Measurements from ENCODE around the gene GTPBP6.
"Not testable (repeated sequence)": the region's sequence is repeated elsewhere in the genome, so short reads cannot be mapped to it uniquely, and the experiment has no call there.

GTPBP6 gene

DNA sequence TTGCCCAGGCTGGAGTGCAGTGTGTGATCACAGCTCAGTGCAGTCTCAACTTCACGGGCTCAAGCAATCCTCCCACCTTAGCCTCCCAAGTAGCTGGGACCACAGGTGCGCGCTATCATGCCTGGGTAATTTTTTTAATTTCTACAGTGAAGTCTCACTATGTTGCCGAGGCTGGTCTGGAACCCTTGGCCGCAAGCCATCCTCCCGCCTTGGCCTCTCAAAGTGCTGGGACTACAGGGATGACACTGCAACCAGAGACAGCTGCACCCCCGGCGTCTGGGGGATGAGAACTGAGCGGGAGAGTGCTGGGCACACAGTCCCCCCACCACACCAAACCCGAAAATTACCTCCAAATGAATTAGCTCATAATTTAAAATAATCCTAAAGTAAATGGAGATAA is 33.1 kb upstream of the GTPBP6 start:
- no peak for DNase-seq

DNA sequence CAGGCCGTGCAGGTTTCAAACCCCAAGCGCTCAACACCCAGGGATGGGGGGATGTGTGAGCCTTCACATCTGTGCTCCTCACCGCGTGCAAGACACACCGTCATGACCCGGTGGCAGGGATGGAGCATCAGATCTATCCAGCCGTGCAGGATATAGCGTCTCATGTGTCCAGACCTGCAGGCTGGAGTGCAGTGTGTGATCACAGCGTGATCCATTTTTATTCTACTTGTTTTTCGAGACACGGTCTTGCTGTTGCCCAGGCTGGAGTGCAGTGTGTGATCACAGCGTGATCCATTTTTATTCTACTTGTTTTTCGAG is 32.7 kb upstream of the GTPBP6 start:
- DNase-seq: not testable (repeated sequence)

DNA sequence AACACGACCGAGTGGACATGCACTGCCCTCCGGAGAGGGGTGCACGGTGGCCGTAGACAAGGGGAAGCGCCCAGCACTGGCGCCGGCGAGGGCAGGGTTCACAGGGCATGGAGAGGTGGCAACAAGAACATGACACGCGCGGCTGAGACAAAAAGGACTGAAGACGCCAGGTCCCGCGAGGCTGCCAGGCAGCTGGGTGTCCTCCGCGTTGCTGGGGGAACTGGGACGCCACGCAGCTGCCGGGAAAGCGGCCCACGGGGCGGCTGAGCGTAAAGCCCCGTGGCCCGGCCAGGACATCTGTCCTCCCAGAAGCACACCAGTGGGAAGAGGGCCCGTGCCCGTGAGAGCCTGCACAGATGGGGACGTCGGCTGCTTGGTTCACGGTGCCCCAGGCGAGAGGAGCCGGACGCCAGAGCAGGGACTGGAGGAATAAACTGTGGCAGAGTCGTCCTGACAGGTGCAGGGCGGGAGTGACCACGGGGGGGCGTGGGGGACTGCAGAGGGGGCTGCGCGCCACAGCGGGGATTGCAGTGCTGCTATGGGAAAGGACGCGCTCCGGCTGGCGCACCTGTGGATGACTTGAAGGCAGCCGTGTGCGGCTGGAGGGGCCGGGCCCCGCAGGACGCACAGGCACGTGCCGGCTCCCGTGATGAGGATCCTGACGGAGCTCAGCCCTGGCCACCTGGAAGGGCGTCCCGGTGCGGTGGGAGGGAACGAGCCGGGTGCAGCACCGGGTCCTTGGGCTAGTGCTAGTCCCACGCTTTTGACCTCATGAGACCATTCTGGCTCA is 32.1 kb upstream of the GTPBP6 start:
- DNase-seq: no peak

DNA sequence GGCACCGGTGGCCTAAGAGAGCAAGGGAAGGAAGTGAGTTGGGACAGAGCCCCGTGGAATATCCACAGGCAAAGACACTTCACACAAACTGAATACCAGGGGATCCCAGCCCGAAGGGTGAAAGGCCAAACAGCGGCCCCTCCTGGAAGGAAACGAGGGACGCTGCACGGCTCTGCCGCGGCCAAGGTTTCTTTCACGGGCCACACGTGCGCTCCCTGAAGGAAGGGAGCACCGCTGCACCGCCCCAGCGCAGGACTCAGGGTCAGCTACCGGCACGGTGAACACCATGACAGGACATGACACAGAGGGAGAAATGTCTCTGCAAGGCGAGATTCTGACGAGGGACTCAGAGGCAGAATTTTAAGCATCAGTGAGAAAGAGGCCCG is 31.5 kb upstream of the GTPBP6 start:
- no peak for DNase-seq

DNA sequence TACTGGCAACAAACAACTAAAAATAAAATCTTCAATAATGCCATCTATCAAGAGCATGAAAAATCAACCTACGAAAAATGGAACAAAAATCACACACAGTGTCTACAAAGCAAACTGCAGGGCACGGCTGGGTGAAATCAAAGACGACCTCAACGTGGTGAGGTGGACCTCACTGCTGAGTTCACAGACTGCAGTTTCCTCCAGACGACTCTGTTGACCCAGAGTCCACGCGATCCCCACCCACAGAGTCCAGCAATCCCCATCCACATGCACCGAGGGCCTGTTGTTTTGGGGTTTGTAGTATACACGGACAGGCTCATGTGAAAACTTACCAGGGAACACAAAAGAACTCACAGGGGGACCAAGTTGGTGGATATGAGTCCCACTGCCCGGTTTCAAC is 31.1 kb upstream of the GTPBP6 start:
- no peak for DNase-seq

DNA sequence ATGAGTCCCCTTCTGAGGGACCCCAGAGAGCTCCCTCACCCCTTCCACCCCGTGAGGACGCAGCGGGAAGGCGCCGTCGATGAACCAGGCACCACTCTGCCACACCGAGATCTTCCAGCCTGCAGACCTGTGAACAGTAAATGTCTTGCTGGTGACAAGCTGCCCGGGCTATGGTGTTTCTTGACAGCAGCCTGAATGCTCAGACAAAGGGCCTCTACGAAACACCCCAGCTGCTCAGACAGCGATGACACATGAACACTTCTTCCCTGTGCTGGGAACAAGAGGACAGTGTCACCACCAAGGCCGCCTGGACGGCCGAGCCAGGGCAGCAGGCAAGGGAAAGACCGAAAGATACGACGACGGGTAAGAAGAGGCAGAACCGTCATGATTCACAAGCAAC is 30.6 kb upstream of the GTPBP6 start:
- no peak for DNase-seq

DNA sequence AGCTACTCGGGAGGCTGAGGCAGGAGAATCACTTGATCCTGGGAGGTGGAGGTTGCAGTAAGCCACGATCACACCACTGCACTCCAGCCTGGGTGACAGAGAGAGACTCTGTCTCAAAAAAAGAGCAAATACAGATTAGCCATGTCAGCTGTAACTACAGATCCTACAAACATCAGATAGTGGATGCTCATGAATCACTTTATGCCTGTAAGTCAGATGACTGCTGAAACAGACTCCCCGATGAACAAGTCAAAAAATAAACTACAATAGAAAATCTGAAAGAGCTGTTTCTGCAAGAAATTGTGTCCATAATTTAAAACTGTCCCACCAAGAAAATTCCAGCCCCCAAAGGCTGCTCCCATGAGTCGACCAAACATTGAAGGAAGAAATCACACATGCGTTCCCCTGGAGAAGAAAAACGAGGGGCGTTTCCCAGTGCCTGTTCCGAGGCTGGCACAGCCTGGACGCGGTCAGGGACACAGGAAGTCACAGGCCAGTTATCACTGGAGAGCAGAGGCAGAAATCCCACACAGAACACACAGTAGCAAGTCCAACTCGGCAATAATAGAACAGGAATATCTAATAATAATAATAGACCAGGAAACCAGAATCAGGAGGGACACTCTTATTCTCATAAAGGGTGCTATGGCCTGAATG is 30.0 kb upstream of the GTPBP6 start:
- no peak for DNase-seq

DNA sequence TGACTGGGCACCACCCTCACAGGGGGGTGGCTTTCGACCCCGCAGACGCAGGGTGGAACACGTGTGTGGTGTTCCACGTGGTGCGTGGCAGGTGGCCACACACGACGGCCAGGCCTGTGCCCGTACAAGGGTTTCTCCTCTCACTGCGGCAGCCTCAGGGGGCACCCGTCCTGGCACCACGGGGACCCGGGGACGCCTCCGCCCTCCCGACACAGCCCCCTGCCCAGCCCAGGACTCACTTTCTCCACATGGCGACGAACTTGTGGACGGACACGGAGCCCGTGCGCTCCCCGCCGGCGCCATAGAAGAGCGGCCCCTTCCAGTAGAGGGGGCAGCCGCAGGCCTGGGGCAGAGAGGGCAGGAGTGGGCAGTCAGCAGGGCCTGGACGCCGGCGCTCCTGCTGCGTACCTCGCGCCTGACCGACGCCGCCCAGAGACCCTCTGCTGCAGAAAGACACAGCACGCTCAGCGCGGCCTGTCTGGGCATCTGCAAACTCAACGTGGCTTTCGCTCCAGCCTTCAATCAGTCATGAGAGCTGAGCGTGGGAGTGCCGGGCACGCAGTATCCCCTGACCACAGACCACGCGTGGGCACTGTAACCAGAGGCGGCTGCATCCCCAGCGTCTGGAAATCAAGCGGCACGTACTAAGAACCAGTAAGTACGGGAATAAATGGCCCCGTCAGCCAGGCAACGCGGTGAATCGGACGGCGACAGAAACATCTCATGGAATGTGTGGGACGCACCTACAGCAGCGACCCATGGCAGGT is 28.9 kb upstream of the GTPBP6 start:
- DNase-seq: no peak

DNA sequence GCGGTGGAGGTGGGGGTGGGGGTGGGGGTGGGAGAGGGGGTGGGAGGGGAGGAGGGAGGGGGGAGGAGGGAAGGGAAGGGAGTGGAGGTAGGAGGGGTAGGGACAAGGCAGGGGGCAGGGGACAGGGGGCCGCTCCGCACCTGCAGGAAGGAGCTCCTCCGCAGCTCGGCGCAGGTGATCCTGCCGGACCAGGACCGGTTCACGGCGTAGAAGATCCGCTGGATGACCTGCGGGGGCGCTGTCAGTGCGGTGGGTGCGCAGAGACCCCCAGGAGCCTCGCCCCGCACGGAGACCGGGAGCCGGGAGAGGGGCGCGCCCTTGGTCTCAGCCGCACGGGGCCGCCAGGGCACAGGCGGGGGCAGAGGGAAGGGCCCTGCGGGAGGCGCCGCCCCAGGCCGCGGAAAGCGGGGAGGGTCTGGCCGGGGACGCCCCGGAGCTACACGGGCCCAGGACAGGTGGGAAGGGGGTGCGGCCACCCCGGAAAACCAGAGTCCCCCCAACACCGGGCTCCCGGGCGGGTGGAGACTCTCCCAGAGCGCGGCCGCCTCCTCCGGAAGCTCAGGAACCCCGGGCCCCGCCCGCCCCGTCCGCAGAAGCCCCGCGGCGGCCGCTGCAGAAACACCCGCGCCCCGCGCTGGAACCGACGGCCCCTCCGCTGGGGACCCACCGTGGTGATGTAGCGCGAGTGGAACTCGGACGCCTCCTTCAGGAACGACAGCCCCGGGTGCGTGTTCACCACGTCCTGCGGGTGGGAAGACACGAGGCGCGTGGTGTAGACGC is 27.6 kb upstream of the GTPBP6 start:
- DNase-seq: no peak

DNA sequence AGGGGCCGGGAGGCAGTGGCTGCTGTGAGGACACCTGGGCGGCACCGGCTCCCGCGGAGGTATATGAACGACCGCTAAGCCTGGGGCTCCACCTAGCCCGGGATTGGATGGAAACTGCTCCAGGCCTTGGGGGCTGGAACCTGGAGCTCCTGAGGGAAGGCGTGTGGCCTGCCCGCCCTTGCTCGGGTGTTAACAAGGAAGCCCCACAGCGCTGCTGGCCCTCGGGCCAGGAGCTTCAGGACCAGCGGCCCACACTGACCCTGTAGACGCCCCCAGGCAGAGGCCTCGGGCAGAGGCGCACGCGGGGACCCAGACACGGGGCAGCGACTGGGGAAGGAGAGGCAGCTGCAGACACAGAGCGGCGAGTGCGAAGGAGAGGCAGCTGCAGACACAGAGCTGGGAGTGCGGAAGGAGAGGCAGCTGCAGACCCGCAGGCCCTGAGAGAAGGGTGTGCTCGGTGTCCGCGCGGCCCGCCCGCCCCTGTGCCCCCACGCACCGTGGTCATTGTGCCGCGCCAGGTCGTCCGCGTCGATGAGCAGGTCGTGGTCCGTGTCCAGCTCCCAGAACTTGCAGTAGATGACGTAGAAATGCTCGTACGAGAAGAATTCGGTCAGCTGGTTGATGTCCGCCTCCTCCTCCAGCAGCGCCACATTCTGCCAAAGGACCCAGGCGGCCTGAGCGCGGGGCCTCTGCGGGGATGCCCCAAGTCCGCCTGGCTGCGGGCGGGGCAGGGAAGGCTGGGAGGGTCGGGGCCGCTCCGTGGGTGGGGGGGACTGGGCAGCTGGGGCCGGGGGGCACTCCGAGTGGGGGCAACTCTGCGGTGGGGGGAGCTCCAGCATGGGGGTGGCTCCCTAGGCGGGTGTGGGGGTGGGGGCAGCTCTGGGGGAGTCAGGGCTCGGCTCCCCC is 26.7 kb upstream of the GTPBP6 start:
- DNase-seq: no peak

DNA sequence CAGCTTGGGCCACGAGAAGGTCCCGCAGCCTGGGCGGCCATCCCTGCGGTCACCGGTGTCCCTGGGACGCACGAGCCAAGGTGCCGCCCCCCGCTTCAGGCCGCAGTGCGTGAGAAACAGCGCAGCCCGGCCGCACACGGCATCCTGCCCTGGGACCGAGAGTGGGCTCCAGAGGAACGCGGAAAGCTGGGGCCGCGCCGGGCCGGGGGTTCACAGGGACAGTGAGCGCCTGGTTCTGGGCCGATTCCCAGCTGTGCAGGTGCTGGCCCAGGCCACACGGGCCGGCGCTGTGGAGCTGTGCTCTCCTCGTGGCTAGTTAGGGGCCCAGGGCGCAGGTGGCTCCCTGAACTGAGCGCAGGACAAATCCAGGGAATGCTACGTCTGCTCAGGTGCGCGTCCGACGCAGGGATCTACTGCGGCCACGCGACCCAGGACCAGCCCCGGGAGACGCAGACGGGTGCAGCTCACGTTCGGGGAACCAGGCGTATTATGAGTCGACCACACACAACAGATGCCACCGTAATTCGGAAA is 25.8 kb upstream of the GTPBP6 start:
- DNase-seq: no peak

DNA sequence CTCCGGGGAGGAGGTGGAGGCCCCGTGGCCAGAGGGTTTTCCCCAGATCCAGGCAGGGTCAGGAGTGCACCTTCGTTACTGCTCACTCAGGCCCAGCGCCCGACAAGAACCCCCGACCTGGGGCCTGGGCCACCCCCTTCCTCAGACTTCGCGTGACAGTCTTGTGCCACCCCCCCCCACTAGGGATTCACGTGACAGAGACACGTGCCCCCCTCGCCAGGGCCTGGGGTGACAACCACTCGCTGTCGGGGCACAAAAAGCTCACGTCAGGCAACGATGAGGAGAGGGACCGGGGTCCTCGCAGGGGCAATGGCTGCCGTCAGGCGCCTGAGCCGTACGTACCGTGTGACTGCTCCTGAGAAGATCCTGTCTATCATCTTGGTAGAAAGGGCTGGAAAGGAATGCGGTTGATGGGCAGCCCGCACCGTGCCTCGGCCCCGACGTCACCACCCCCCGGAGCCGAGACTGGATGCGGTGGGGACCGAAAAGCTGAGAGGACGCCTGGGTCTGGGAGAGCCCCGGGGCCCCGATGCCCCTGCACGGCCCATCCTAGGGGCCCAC is 23.0 kb upstream of the GTPBP6 start:
- no peak for DNase-seq

DNA sequence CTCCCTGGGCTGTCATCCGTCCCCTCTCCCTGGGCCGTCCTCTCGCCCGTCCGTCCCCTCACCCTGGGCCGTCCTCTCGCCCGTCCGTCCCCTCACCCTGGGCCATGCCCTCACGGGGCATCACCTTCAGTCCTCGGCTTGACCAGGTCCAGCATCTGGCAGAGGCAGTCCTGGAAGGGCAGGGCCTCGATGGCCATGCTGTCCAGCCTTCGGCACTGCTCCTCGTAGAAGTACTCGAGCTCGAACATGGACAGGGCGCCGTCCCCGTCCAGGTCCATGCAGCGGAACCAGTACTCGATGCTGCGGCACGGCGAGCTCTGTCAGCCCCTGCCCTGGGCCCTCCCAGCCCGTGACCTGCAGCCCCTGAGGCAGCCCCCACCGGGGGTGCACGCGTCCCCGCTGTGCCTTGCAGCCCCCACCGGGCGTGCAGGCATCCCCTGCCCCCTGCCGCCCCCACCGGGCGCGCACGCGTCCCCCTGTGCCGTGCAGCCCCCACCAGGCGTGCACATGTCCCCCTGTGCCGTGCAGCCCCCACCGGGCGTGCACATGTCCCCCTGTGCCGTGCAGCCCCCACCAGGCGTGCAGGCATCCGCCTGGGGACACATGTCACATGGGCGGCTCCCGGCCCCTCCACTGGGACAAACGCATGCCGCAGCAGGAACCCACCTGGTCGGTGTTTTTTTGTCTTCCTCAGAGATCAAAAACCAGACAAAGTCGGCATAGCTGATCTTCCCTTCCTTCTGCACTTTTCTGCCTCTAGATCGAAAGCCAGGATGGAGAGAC is 22.2 kb upstream of the GTPBP6 start:
- no peak for DNase-seq

DNA sequence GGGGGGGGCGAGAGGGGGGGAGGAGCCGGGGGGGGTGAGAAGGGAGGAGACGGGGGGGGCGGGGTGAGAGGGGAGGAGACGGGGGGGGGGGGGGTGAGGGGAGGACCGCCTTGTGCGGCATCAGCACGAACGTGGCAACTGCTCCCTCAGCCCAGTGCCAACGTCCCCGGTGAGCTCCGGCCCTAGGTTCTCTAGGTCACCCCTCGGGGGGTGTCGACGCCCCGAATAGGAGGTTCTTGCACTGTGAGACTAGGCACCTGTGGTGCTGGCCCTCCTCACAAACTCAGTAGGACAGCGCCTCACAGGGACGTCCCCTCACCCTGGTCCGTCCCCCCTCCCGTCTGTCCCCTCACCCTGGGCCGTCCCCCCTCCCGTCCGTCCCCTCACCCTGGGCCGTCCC is 21.5 kb upstream of the GTPBP6 start:
- DNase-seq: no peak

DNA sequence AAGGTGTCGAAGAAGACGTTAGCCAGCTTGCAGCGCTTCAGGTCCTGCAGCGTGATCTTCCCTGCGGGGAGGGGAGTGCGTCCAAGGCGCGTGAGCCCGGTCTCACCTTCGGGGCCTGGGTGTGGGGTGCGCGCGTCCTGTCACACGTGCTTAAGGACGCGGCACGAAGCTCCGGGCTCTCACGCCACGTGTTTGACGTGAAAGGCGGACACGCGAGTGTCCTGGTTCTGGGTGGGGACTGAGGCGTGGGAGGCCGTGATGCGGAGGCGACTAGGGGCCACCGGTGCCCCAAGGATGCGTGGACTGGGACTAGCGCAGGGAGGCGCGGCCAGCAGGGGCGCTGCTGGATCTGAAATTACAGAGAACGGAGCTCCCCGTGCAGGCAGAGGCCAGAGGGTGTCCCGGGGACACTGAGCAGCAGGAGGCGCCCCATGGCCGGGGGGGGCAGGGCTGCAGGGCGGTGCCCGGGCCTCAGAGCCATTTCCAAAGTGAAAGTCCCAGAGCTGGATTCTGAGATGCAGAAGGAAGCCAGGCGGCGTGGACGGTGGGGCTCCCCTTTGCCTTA is 20.3 kb upstream of the GTPBP6 start:
- DNase-seq: no peak

DNA sequence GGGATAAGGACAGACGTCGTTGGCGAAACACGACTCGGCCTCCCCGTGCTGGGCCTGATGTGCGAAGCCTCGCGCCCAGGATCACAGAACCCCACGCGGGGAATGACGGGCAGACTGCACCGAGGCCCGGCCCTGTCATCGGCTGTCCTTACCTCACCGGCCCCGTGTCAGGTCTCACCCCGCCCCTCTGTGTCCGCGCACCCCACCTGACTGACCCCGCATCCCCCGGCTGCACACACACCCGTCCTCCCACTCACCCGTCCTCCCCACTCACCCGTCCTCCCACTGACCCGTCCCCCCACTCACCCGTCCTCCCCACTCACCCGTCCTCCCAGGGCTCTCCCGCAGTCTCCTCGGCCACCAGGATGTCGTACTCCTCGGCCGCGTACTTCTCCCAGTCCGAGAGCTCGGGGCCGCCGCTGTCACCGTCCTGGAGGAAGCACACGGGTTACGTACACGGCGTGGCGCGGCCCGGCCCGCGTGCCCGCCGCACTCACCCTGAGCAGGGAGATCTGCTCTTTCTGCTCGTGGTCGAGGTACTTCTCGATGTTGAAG is 19.8 kb upstream of the GTPBP6 start:
- DNase-seq: no peak

DNA sequence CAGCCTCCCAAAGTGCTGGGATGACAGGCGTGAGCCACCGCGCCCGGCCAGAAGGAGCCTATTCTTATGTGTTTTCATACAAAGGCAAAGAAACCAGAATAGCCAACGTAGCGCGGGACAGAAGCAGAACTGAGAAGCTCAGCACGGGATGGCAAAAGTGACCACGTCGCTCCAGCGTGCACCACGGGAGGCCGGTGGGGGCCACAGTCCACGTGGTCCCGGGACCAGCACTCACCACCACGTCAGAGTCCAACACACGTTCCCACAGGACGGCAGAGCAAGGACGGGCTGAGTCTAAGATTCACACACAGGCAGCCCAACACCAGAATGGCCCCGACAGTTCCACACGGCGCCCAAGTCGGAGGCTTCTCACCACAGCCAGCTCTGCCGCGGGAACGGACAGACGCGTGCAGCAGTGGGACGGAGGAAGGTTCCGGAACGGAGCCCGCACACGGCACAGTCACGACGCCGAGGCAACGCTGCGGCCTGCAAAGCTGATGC is 18.8 kb upstream of the GTPBP6 start:
- no peak for DNase-seq

DNA sequence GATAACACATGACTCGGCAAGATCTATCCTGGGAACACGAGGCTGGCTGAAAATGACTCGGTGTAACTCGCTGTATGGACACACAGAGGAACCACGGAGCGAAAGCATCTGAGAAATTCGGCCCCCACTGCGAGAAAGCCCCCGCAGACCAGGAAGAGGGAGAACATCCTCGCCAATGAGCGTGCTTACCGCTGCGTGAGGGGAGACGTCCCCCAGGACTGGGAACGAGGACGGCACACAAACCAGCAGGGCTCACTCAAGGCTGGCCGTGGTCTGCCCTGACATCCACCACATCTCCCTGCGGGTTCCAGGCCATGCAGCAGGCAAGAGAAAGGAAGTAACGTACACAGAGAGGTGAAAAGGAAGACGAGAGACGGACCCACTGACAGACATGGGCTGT is 17.6 kb upstream of the GTPBP6 start:
- DNase-seq: no peak

DNA sequence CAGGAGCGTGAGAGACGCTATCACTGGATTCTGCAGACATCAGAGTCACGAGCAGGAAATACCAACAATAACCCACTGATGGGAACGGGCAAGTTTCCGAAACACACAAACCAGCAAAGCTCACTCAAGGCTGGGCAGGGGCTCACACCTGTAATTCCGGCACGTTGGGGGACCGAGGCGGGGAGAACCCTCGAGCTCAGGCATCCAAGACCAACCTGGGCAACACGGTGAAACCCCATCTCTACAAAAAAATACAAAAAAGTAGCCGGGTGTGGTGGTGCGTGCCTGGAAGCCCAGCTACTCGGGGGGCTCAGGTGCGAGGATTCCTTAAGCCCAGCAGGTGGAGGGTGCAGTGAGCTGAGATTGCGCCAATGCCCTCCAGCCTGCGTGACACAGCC is 17.2 kb upstream of the GTPBP6 start:
- DNase-seq: no peak

Measured in activated T-cell treated with anti-CD3 and anti-CD28 coated beads, Interleukin-2, amount 50 U/mL, for 48 hours (primary cell).